GM12864 (cell line): Measurements from ENCODE around the gene HNRNPA0.

Experiments
- DNase-seq: peaks from one replicate; pipeline ENCODE4 v3.0.0-alpha.2; 2011; ENCODE audit warnings: low read depth
- H3K4me3 ChIP-seq: 2 replicates; pipeline ENCODE4 v1.5.1; 2011; ENCODE audit warnings: mild to moderate bottlenecking, low read depth, low read length, control low read depth
- TF ChIP-seq, protein P1 (sequence below): IDR thresholded peaks from 2 replicates; pipeline ENCODE4 v1.5.1; 2011; ENCODE audit warnings: low read depth, mild to moderate bottlenecking, moderate library complexity, low read length, control low read depth, inconsistent platforms; ENCODE audit errors: missing control alignments

Gene HNRNPA0

DNA sequence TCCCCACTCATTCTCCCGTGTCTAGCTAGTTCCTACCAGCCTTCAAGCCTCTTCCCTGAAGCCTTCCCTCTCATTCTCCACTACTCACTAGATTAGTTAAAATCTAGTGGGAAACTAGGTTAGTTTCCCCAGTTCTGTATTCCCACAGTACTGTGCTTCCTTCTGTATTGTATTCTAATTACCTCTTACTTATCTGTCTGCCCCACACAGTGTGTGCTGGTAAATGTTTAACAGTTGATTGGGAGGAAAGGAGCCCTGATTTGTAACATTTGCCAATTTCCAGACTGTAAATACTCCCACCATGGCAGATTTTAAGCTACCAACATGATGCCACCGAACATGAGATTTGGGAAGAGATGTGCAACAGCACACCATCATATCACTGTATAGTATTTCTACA is 26.5 kb downstream of the HNRNPA0 start:
- no peak overlapping the region for H3K4me3 ChIP-seq
- DNase-seq, result no peak
- TF ChIP-seq, protein P1, sequence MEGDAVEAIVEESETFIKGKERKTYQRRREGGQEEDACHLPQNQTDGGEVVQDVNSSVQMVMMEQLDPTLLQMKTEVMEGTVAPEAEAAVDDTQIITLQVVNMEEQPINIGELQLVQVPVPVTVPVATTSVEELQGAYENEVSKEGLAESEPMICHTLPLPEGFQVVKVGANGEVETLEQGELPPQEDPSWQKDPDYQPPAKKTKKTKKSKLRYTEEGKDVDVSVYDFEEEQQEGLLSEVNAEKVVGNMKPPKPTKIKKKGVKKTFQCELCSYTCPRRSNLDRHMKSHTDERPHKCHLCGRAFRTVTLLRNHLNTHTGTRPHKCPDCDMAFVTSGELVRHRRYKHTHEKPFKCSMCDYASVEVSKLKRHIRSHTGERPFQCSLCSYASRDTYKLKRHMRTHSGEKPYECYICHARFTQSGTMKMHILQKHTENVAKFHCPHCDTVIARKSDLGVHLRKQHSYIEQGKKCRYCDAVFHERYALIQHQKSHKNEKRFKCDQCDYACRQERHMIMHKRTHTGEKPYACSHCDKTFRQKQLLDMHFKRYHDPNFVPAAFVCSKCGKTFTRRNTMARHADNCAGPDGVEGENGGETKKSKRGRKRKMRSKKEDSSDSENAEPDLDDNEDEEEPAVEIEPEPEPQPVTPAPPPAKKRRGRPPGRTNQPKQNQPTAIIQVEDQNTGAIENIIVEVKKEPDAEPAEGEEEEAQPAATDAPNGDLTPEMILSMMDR, result no peak

DNA sequence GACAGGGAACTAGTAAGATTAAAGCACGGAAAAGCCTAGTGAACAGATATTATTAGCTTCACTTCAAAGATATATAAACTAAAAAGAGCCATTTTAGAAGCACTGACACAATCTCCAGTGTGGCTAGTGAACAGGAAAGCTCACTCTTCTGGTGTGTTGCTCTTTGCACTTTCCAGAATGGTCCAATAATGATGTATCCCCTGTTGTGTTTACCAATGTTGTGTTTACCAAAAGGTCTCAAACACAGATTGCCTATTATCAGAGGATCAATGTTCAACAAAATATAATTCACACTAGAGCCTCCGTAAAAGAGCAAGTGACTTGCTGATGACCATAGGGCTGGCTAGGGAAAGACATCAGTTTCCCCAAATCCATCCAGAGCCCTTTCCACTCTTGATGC is 29.9 kb downstream of the HNRNPA0 start:
- DNase-seq, result no peak
- H3K4me3 ChIP-seq, result no peak overlapping the region
- TF ChIP-seq, protein P1, result no peak

DNA sequence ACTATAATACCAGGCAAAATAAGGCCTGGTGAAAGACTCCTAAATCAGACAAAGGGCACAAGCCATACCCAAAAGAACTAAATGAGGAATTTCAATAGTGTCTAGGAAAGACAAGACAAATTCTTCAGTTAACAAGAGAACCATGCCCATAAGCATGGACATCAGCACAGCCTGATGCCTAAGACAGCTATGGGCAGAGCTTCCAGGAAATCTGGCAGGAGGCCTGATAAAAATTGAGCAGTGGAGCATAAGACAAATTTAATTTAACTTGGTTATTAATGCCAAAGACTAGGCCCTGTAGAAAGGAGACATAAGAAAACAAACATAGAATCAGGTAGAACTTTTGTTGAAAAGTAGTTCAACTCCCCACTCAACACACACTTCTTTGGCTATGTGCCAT is 35.6 kb downstream of the HNRNPA0 start:
- no peak overlapping the region for H3K4me3 ChIP-seq
- DNase-seq, result no peak
- TF ChIP-seq, protein P1, result no peak

DNA sequence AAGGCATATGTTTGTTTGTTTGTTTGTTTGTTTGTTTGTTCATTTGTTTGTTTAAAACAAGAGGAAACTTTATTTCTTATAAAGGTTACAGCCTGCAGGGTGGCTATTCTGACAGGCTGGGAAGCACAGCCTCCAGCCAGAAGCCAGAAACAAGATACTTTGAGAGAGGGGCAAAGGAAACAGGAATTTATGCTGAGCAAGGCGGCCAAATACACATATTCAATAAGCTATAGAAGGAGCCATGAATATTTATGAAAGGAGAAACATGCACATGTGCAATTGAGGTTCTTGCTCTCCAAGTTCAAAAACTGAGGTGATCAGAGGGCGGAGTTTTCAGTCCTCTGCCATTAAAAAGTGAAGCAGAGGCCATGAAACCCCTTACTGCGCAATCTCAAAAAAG is 37.8 kb downstream of the HNRNPA0 start:
- no peak for DNase-seq
- TF ChIP-seq, protein P1, result no peak
- no peak overlapping the region for H3K4me3 ChIP-seq

DNA sequence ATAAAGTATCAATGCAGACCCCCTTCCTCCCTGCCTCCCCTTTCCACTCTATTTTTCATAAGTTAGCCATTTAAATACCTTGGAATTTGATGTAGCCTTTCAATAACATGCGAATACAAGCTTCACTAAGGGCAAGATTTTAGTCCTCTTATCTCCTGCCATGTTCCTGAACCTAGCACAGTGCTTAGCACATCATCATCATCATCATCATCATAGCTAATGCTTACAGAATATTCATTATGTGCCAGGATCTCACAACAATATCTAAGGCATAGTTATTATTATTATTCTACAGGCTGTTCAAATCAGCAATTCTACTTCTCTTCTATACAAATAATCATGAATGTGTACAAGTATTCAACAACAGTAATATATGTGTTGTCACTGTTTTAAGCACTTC is 38.7 kb downstream of the HNRNPA0 start:
- no peak overlapping the region for H3K4me3 ChIP-seq
- TF ChIP-seq, protein P1, result no peak
- DNase-seq, result no peak

DNA sequence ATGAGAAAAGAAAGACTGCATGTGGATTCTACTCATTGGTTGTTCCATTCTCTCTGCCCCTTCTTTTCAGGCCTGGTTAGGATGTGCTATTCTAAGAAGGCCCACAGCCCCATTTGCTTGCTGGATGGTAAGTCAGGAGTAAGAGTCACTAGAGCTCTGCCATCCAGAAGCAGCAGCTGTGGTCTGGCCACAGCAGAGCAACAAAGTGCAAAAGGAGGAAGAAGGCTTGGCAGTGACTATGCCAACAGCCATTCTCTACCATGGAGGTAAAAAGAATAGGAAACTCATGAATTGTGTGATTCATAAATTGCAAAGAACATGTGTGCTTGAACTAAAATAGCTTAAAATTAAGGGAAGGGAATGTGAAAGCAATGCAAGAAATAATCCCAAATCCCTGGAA is 39.2 kb downstream of the HNRNPA0 start:
- TF ChIP-seq, protein P1, result no peak
- no peak overlapping the region for H3K4me3 ChIP-seq
- no peak for DNase-seq

DNA sequence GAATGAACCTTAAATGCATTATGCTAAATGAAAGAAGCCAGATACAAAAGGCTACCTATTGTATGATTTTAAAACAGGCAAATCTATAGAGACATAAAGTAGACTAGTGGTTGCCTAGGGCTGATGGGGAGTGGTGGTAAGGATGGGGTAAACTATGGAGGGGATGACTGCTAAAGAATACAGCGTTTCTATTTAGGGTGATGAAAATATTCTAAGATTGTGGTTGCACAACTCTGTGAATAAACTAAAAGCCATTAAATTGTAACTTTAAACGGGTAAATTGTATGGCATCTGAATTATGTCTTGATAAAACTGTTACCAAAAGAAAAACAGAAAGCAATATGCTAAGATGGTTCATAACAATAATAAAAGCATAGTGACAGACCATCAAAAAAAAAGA is 39.7 kb downstream of the HNRNPA0 start:
- DNase-seq, result no peak
- H3K4me3 ChIP-seq, result no peak overlapping the region

More for the DNA sequence above, 39.7 kb downstream of the HNRNPA0 start:
- TF ChIP-seq, protein P1, result no peak
